Uterus (tissue), 4 donors: ENCODE results near the gene CSHL1. TPM values are rescaled to one million over a fixed set of nuclear protein-coding genes. Genes with fewer than 3 reads are reported as not detected.

Experiments used
- DNase-seq, 2 donors: peaks; one replicate each; pipeline ENCODE4 v3.0.0-alpha.2; 2019 to 2020
- H3K27ac ChIP-seq, 2 donors: fragments of 200-600 bp; sonication (generic); 1 replicate in 1 of 2; 2 replicates in 1 of 2; pipeline ENCODE4 v1.5.1; 2016 to 2018
- H3K27me3 ChIP-seq, 2 donors: fragments of 200-600 bp; sonication (generic); one replicate each; pipeline ENCODE4 v1.5.1; 2018 to 2019; ENCODE audit warnings: control low read depth in 1 of 2
- H3K36me3 ChIP-seq, 2 donors: fragments of 200-600 bp; sonication (generic); one replicate each; pipeline ENCODE4 v1.5.1; 2019; ENCODE audit warnings: control low read depth in 1 of 2
- H3K4me1 ChIP-seq, 2 donors: fragments of 200-600 bp; sonication (generic); one replicate each; pipeline ENCODE4 v1.5.1; 2018 to 2019; ENCODE audit warnings: control low read depth in 1 of 2
- H3K4me3 ChIP-seq, 2 donors: fragments of 200-600 bp; sonication (generic); 1 replicate in 1 of 2; 2 replicates in 1 of 2; pipeline ENCODE4 v1.5.1; 2018 to 2019; ENCODE audit warnings: mild to moderate bottlenecking in 1 of 2
- H3K9me3 ChIP-seq, 2 donors: fragments of 200-600 bp; sonication (generic); one replicate each; pipeline ENCODE4 v1.5.1; 2019; ENCODE audit warnings: control low read depth in 1 of 2
- POLR2A ChIP-seq, 2 donors: fragments of 450-650 bp; IDR thresholded peaks; one replicate each; pipeline ENCODE4 v1.6.1; 2016; ENCODE audit warnings: antibody characterized with exemption in 2 of 2, mild to moderate bottlenecking in 1 of 2, moderate library complexity in 1 of 2
- intact Hi-C: fragments of 100-400 bp; cut with DNase I; formaldehyde crosslinking; loops from one replicate; pipeline ENCODE4 v1.15.1; 2023; ENCODE audit warnings: low total_unique reads
- total RNA-seq, 4 donors: library from RNA; depleted of rRNA in 3 of 4; stranded (reverse); fragments of >200 nt in 3 of 4; gene quantifications; one replicate each; pipeline versions ENCODE4 v1.1.0 to v1.2.4, GENCODE V29; 2014 to 2023
- TF ChIP-seq, protein P1 (sequence below), 4 experiments: fragments of 200-600 bp in 2 of 4; fragments of 450-650 bp in 2 of 4; sonication (generic) in 2 of 4; IDR thresholded peaks; one replicate each; pipeline ENCODE4 v1.5.1; 2016 to 2019; ENCODE audit warnings: antibody characterized with exemption in 4 of 4, mild to moderate bottlenecking in 2 of 4, moderate library complexity in 1 of 4
- donor health status: DM: yes; HTN: yes; CAD: no.

Gene CSHL1
- total RNA-seq, 4 donors from 2014 or later = not detected

DNA sequence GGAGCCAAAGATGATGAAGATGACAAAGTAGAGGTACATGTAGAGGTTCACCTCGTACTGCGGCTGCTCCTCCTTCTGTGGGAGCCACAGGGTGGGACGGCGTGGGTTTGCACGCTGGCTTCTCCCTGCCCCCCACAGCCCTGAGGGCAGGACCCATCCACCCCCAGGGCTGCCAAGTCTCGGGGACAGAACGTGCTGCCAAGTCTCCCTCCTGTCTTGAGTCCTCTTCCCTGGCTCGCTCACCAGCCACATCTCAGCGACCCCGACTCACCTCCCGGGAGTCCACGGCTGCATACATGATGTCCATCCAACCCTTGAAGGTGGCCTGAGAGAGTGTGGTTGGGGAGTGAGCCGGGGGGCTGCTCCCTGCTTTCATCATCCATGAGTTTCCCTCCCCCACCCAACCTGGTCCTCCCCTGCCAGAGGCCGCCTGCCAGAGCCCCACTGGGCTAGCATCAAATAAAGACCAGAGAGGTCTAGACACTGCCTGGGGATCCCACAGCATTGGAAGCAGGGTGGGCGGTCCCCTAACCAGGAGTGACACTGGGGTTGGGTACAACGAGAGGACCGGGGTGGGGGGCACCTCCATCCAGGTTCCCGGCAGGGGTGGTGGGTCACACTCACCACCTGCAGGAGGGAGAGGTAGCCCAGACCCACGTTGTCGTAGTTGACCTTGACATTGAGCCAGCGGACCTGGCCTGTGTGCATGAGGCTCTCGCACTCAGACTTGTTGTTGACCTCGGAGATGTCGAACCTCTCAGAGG lies 33.9 kb upstream of the CSHL1 start:
- no peaks in the 10 kb centered on the region for H3K36me3 ChIP-seq
- intact Hi-C loops = no loop called here
- no peak for DNase-seq
- no peaks in the 10 kb centered on the region for H3K27me3 ChIP-seq
- H3K9me3 ChIP-seq = no peaks in the 10 kb centered on the region
- no peaks in the 10 kb centered on the region for H3K4me1 ChIP-seq
- TF ChIP-seq POLR2A (IDR thresholded peaks at IDR 0.05) = no peak
- TF ChIP-seq, protein P1, sequence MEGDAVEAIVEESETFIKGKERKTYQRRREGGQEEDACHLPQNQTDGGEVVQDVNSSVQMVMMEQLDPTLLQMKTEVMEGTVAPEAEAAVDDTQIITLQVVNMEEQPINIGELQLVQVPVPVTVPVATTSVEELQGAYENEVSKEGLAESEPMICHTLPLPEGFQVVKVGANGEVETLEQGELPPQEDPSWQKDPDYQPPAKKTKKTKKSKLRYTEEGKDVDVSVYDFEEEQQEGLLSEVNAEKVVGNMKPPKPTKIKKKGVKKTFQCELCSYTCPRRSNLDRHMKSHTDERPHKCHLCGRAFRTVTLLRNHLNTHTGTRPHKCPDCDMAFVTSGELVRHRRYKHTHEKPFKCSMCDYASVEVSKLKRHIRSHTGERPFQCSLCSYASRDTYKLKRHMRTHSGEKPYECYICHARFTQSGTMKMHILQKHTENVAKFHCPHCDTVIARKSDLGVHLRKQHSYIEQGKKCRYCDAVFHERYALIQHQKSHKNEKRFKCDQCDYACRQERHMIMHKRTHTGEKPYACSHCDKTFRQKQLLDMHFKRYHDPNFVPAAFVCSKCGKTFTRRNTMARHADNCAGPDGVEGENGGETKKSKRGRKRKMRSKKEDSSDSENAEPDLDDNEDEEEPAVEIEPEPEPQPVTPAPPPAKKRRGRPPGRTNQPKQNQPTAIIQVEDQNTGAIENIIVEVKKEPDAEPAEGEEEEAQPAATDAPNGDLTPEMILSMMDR (IDR thresholded peaks at IDR 0.05) = no peak
- no peak overlapping the region for H3K27ac ChIP-seq
- H3K4me3 ChIP-seq = no peak overlapping the region

GRCh38 chr17:63943745-63944144 lies 32.7 kb upstream of the CSHL1 start:
- DNase-seq = no peak
- no peak for TF ChIP-seq POLR2A (IDR thresholded peaks at IDR 0.05)
- TF ChIP-seq, protein P1 (IDR thresholded peaks at IDR 0.05) = no peak
- intact Hi-C loops = no loop called here
- no peaks in the 10 kb centered on the region for H3K9me3 ChIP-seq
- no peak overlapping the region for H3K27ac ChIP-seq
- H3K27me3 ChIP-seq = no peaks in the 10 kb centered on the region
- H3K4me1 ChIP-seq = no peaks in the 10 kb centered on the region
- H3K4me3 ChIP-seq = no peak overlapping the region
- no peaks in the 10 kb centered on the region for H3K36me3 ChIP-seq

DNA sequence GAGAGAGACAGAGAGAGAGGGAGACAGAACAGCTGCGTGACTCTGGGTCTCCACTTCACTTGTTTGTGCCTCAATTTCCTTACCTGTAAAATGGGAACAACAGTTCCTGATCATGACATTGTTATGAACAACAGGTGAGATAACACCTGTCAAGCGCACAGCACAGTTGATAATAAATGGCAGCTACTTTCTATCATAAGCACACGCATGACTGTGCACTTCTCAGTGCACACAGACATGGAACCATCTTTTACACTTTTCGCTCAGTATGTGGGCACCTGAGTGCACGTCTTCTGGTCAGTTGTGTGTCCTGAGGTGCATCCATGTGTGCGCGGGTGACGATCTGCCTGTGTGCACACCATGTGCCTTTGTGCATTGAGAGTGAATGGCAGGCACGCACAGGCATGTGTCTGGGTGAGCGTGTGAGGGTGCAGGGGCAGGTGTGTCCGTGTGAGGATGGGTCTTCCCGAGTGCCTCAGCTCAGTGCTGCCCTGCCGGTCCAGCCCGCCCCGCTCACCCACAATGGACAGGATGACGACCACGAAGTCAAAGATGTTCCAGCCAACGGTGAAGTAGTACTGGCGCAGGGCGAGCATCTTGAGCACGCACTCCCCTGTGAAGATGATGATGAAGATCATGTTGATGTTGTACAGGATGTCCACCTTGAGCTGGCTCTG lies 31.4 kb upstream of the CSHL1 start:
- no peak for TF ChIP-seq POLR2A (IDR thresholded peaks at IDR 0.05)
- TF ChIP-seq, protein P1 (IDR thresholded peaks at IDR 0.05) = no peak
- intact Hi-C loops = no loop called here

GRCh38 chr17:63941751-63942150 lies 30.7 kb upstream of the CSHL1 start:
- no peak for DNase-seq
- H3K36me3 ChIP-seq = no peaks in the 10 kb centered on the region
- H3K27me3 ChIP-seq = no peaks in the 10 kb centered on the region
- intact Hi-C loops = no loop called here
- H3K4me1 ChIP-seq = no peaks in the 10 kb centered on the region
- H3K9me3 ChIP-seq = no peaks in the 10 kb centered on the region
- TF ChIP-seq, protein P1 (IDR thresholded peaks at IDR 0.05) = no peak
- no peak for TF ChIP-seq POLR2A (IDR thresholded peaks at IDR 0.05)
- H3K4me3 ChIP-seq = no peak overlapping the region
- no peak overlapping the region for H3K27ac ChIP-seq

More for the DNA sequence above, 31.4 kb upstream of the CSHL1 start:
- DNase-seq = no peak
- Histone ChIP-seq H3K27ac (no peak overlapping the region), H3K4me1 (no peaks in the 10 kb centered on the region), H3K27me3 (no peaks in the 10 kb centered on the region), H3K4me3 (no peak overlapping the region), H3K36me3 (no peaks in the 10 kb centered on the region), H3K9me3 (no peaks in the 10 kb centered on the region)

- Histone ChIP-seq H3K9me3 (no peaks in the 10 kb centered on the region), H3K27ac (no peak overlapping the region), H3K4me1 (no peaks in the 10 kb centered on the region), H3K27me3 (no peaks in the 10 kb centered on the region), H3K36me3 (no peaks in the 10 kb centered on the region), H3K4me3 (no peak overlapping the region)
- intact Hi-C loops = no loop called here
- DNase-seq = no peak
- TF ChIP-seq, protein P1 (IDR thresholded peaks at IDR 0.05) = no peak
- no peak for TF ChIP-seq POLR2A (IDR thresholded peaks at IDR 0.05)
Observed at GRCh38 chr17:63941162-63941561, 30.1 kb upstream of the CSHL1 start.
